K562 (cell line): Measurements from ENCODE around the gene DENND2A. TPM values are rescaled to one million over a fixed set of nuclear protein-coding genes. Genes with fewer than 3 reads are reported as not detected.

ENCODE experiments used
- ATAC-seq: fragments of 200-7000 bp; cut with Tn5 transposase; 3 replicates; pipeline ENCODE4 v1.9.1; 2020; ENCODE audit warnings: moderate library complexity
- BruUV-seq: library from RNA; stranded (reverse); fragments of 400-500 nt; replicated peaks from 2 replicates; lab custom pipeline; 2021; lab: Mats Ljungman, UMichigan
- CTCF ChIA-PET: fragments of 300-600 bp; formaldehyde crosslinking; extraction: SDS; loops from one replicate; lab custom pipeline; 2021; ENCODE audit warnings: low intra/inter-chr PET ratio; lab: Yijun Ruan, JAX
- POLR2A ChIA-PET: fragments of 300-600, 350-650 bp; sonication (Branson Sonifier 250); formaldehyde crosslinking; extraction: SDS; loops from one replicate; lab custom pipeline; 2021; ENCODE audit warnings: antibody characterized with exemption, inconsistent platforms; lab: Yijun Ruan, JAX
- DNase-seq, 4 experiments: peaks; one replicate each; pipeline versions ENCODE4 v3.0.0 to v3.0.0-alpha.2; 2011 to 2018; ENCODE audit warnings: low spot score in 3 of 4, mixed read lengths in 3 of 4; ENCODE audit errors: extremely low read depth in 1 of 4
- FAIRE-seq: peaks from 2 replicates; lab custom pipeline; 2011; peaks lifted over from hg19 to GRCh38; lab: Jason Lieb, UNC
- H2AFZ ChIP-seq: 2 replicates; pipeline ENCODE4 v1.6.0; 2011; ENCODE audit warnings: low read depth, low read length, control low read depth, inconsistent platforms
- H3K27ac ChIP-seq: fragments of 200-600 bp; 3 replicates; pipeline ENCODE4 v1.8.0; 2011; ENCODE audit warnings: low read depth, mild to moderate bottlenecking, control low read depth, inconsistent platforms, low read length, moderate library complexity, mixed read lengths; ENCODE audit errors: extremely low read depth
- H3K27me3 ChIP-seq, 2 experiments: fragments of 300-600 bp in 1 of 2; 2 replicates in 1 of 2; 3 replicates in 1 of 2; pipeline versions ENCODE4 v1.6.0 to v1.8.0; 2011; ENCODE audit warnings: inconsistent platforms in 2 of 2, low read length in 2 of 2, mild to moderate bottlenecking in 1 of 2, mixed read lengths in 1 of 2, moderate library complexity in 1 of 2; ENCODE audit not compliant: control insufficient read depth in 2 of 2, insufficient read depth in 2 of 2
- H3K36me3 ChIP-seq: fragments of 300-600 bp; 3 replicates; pipeline ENCODE4 v1.8.0; 2011; ENCODE audit warnings: mild to moderate bottlenecking, low read length, inconsistent platforms; ENCODE audit not compliant: control insufficient read depth, insufficient read depth
- H3K4me1 ChIP-seq, 2 experiments: fragments of 200-600 bp in 1 of 2; replicated peaks in 1 of 2; 2 replicates in 1 of 2; 3 replicates in 1 of 2; pipeline versions ENCODE4 v1.5.1 to v1.8.0; 2011; ENCODE audit warnings: inconsistent platforms in 2 of 2, low read length in 2 of 2, mild to moderate bottlenecking in 1 of 2, mixed read lengths in 1 of 2, moderate library complexity in 1 of 2; ENCODE audit not compliant: control insufficient read depth in 2 of 2, insufficient read depth in 2 of 2
- H3K4me2 ChIP-seq: 2 replicates; pipeline ENCODE4 v1.6.1; 2011; ENCODE audit warnings: low read length, control low read depth, inconsistent platforms, mixed read lengths; ENCODE audit not compliant: insufficient read depth
- H3K4me3 ChIP-seq: fragments of 200-600 bp; sonication (generic), shearing (Covaris generic); 2 replicates; pipeline ENCODE4 v1.5.1; 2016; ENCODE audit warnings: control low read depth, inconsistent platforms
- H3K79me2 ChIP-seq: fragments of 200-600 bp; 3 replicates; pipeline ENCODE4 v1.8.0; 2011; ENCODE audit warnings: low read length, inconsistent platforms; ENCODE audit not compliant: control insufficient read depth, insufficient read depth
- H3K9ac ChIP-seq, 2 experiments: 2 replicates each; pipeline versions ENCODE4 v1.6.0 to v1.6.1; 2011; ENCODE audit warnings: low read depth in 2 of 2, low read length in 2 of 2, control low read depth in 1 of 2, inconsistent platforms in 1 of 2, mild to moderate bottlenecking in 1 of 2, mixed read lengths in 1 of 2; ENCODE audit not compliant: insufficient read depth in 1 of 2
- H3K9me1 ChIP-seq: one replicate; pipeline ENCODE4 v1.6.0; 2011; ENCODE audit warnings: inconsistent platforms, mild to moderate bottlenecking, low read length, moderate library complexity; ENCODE audit not compliant: control insufficient read depth, insufficient read depth
- H3K9me3 ChIP-seq: replicated peaks from 2 replicates; pipeline ENCODE4 v1.5.1; 2011; ENCODE audit warnings: low read depth, low read length, inconsistent platforms; ENCODE audit not compliant: control insufficient read depth, insufficient read depth
- H4K20me1 ChIP-seq: replicated peaks from 2 replicates; pipeline ENCODE4 v1.6.1; 2011; ENCODE audit warnings: low read length, inconsistent platforms, mixed read lengths; ENCODE audit not compliant: control insufficient read depth, insufficient read depth
- CHD1 ChIP-seq: fragments of 200-600 bp; sonication (generic); IDR thresholded peaks from one replicate; pipeline ENCODE4 v1.6.1; 2012; ENCODE audit warnings: mild to moderate bottlenecking, moderate library complexity, low read length, inconsistent platforms
- HDAC1 ChIP-seq, 2 experiments: fragments of 450-650 bp; IDR thresholded peaks; 2 replicates each; pipeline ENCODE4 v1.6.1; 2016 to 2017; ENCODE audit warnings: inconsistent platforms in 1 of 2, mild to moderate bottlenecking in 1 of 2, moderate library complexity in 1 of 2
- HNRNPK ChIP-seq: fragments of 200-400 bp; formaldehyde crosslinking; IDR thresholded peaks from one replicate; pipeline ENCODE4 v1.6.1; 2018; ENCODE audit warnings: mild to moderate bottlenecking, low read depth, low read length; ENCODE audit not compliant: poor library complexity, severe bottlenecking
- LCOR ChIP-seq: sonication (generic); formaldehyde crosslinking; IDR thresholded peaks from 2 replicates; pipeline ENCODE4 v1.8.0; 2022; ENCODE audit warnings: mild to moderate bottlenecking, missing genetic modification reagents
- MBD1 ChIP-seq: fragments of 250-450 bp; sonication (Bioruptor Pico); IDR thresholded peaks from 2 replicates; pipeline ENCODE4 v1.8.0; 2022; ENCODE audit warnings: inconsistent platforms
- NFRKB ChIP-seq: fragments of 450-650 bp; IDR thresholded peaks from 2 replicates; pipeline ENCODE4 v1.6.1; 2016; ENCODE audit warnings: low read depth
- NRF1 ChIP-seq, 2 experiments: fragments of 450-650 bp; IDR thresholded peaks in 1 of 2; conservative IDR thresholded peaks in 1 of 2; 2 replicates each; pipeline ENCODE4 v1.6.1; 2014; ENCODE audit warnings: mild to moderate bottlenecking in 2 of 2
- RBM34 ChIP-seq: fragments of 200-400 bp; formaldehyde crosslinking; IDR thresholded peaks from 2 replicates; pipeline ENCODE4 v1.6.1; 2018; ENCODE audit warnings: low read length, borderline replicate concordance; ENCODE audit not compliant: insufficient read depth
- RFX5 ChIP-seq: IDR thresholded peaks from 2 replicates; pipeline ENCODE4 v1.6.1; 2011; ENCODE audit warnings: low read depth, mild to moderate bottlenecking, improper control_type of control experiment, low read length
- SRSF3 ChIP-seq: fragments of 200-400 bp; formaldehyde crosslinking; IDR thresholded peaks from 2 replicates; pipeline ENCODE4 v1.6.1; 2016; ENCODE audit warnings: mild to moderate bottlenecking, low read length, moderate library complexity; ENCODE audit not compliant: insufficient read depth
- TCFL5 ChIP-seq: fragments of 250-450 bp; sonication (Bioruptor Pico); conservative IDR thresholded peaks from 2 replicates; pipeline ENCODE4 v1.6.1; 2021; ENCODE audit warnings: mild to moderate bottlenecking, moderate library complexity, matching md5 sums
- WHSC1 ChIP-seq: IDR thresholded peaks from one replicate; pipeline ENCODE4 v1.6.1; 2012; ENCODE audit warnings: low read length, control low read depth, inconsistent platforms
- ZBTB34 ChIP-seq: fragments of 250-450 bp; sonication (Bioruptor Pico); IDR thresholded peaks from 2 replicates; pipeline ENCODE4 v1.8.0; 2021; ENCODE audit warnings: mild to moderate bottlenecking, moderate library complexity
- ZNF408 ChIP-seq: fragments of 250-450 bp; sonication (Bioruptor Pico); IDR thresholded peaks from 2 replicates; pipeline ENCODE4 v1.4.0; 2020; ENCODE audit warnings: low read depth, mild to moderate bottlenecking, moderate library complexity
- WGBS: fragments of 100-300 bp; shearing (Covaris generic); methylation state at CpG from one replicate; pipeline ENCODE4 v1.1.6; 2016; ENCODE audit warnings: low coverage, mixed read lengths; ENCODE audit not compliant: insufficient coverage; ENCODE audit errors: missing lambda C conversion rate; 5-methylcytosine and 5-hydroxymethylcytosine counted together
- in situ Hi-C: fragments of 300-500 bp; cut with MboI; formaldehyde crosslinking; loops from 4 replicates; pipeline ENCODE4 v1.15.0; 2018; ENCODE audit warnings: inconsistent platforms, mixed read lengths
- intact Hi-C: fragments of 100-400 bp; cut with micrococcal nuclease; formaldehyde crosslinking; loops from 2 replicates; pipeline ENCODE4 v1.14.2; 2022
- polyA plus RNA-seq, 8 experiments: library from polyadenylated mRNA; depleted of rRNA in 4 of 8; stranded (reverse) in 5 of 8; unstranded in 3 of 8; fragments of >200 nt; fragmentation: Nextera tagmentation in 2 of 8; fragmentation: Illumina TruSeq in 1 of 8; extraction: Ambion mirVana in 2 of 8; extraction: Trizol in 1 of 8; gene quantifications; 2 replicates each; pipeline versions ENCODE4 v1.2.1 to v1.2.3, GENCODE V29; 2011 to 2014; ENCODE audit warnings: inconsistent platforms in 1 of 8, missing spikeins in 1 of 8
- total RNA-seq, 7 experiments: library from RNA; depleted of rRNA in 6 of 7; stranded (reverse); fragments of >200 nt in 6 of 7; fragmentation: Illumina TruSeq in 2 of 7; extraction: Trizol in 2 of 7; gene quantifications; 2 replicates each; pipeline versions ENCODE4 v1.2.1 to v1.2.3, GENCODE V29; 2011 to 2021; ENCODE audit warnings: low replicate concordance in 1 of 7
- TF ChIP-seq, protein P1 (sequence below): fragments of 250-450 bp; sonication (Bioruptor Pico); IDR thresholded peaks from 2 replicates; pipeline ENCODE4 v1.4.0; 2020; ENCODE audit warnings: mild to moderate bottlenecking, moderate library complexity

The DENND2A gene
- total and polyA plus RNA-seq, 9 of the 15 experiments (the other 6 are each of a cell fraction or from before 2014, with no cell fraction given): not detected

DNA sequence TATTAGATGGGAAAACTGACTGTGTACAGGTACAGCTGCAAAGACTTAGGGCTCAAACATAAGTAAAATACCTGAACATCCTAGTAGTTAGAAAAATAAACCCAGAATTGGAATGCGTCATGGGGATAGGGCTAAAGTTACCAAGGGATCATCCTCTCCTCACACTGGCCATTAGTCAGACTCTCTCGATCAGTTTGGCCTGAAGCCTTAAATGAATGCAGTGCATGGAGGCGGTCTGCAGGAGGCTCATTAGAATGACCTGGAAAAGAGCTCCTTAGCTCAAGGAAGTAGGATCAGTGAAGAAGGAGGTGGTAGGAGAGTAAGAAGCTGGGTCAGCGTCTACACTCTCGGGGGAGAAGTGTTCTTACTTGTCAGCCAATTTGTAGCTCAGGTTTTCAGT, 35.3 kb downstream of the DENND2A start:
- in situ Hi-C loops: no loop called here
- TF ChIP-seq WHSC1 (no peak), RFX5 (no peak), RBM34 (no peak), HNRNPK (no peak), CHD1 (no peak), ZBTB34 (CRISPR knock-in tag) (no peak), LCOR (CRISPR knock-in tag) (no peak), NFRKB (no peak), TCFL5 (CRISPR knock-in tag) (no peak), ZNF408 (CRISPR knock-in tag) (no peak), NRF1 (conservative IDR thresholded peaks at IDR 0.05 in 1 of 2, IDR thresholded peaks at IDR 0.05 in 1 of 2) (no peak), SRSF3 (no peak), HDAC1 (IDR thresholded peaks at IDR 0.05) (no peak), MBD1 (CRISPR knock-in tag) (no peak)
- TF ChIP-seq, protein P1, sequence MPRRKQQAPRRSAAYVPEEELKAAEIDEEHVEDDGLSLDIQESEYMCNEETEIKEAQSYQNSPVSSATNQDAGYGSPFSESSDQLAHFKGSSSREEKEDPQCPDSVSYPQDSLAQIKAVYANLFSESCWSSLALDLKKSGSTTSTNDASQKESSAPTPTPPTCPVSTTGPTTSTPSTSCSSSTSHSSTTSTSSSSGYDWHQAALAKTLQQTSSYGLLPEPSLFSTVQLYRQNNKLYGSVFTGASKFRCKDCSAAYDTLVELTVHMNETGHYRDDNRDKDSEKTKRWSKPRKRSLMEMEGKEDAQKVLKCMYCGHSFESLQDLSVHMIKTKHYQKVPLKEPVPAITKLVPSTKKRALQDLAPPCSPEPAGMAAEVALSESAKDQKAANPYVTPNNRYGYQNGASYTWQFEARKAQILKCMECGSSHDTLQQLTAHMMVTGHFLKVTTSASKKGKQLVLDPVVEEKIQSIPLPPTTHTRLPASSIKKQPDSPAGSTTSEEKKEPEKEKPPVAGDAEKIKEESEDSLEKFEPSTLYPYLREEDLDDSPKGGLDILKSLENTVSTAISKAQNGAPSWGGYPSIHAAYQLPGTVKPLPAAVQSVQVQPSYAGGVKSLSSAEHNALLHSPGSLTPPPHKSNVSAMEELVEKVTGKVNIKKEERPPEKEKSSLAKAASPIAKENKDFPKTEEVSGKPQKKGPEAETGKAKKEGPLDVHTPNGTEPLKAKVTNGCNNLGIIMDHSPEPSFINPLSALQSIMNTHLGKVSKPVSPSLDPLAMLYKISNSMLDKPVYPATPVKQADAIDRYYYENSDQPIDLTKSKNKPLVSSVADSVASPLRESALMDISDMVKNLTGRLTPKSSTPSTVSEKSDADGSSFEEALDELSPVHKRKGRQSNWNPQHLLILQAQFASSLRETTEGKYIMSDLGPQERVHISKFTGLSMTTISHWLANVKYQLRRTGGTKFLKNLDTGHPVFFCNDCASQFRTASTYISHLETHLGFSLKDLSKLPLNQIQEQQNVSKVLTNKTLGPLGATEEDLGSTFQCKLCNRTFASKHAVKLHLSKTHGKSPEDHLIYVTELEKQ: no peak

More for the DNA sequence above, 35.3 kb downstream of the DENND2A start:
- ChIA-PET POLR2A (interaction anchor here (0.6 to 1.3 kb wide), 2 partner anchors 12 to 878 kb away, joined by 3 to 4 read pairs; no protein-coding TSS in a partner anchor), CTCF (no interaction called here)
- DNase-seq: no peak
- intact Hi-C loops: no loop called here
- BruUV-seq: no TSS peak
- H2AFZ ChIP-seq: no peak overlapping the region
- WGBS: under 1% methylated on average over 5 of the region's 5 CpGs
- H4K20me1 ChIP-seq: 0 out of 2 replicates have a peak, but pooled peaks cover 9% of the 10 kb centered on the region
- H3K79me2 ChIP-seq: no peaks in the 10 kb centered on the region
- no peak overlapping the region for H3K4me3 ChIP-seq
- H3K9me1 ChIP-seq: no peaks in the 10 kb centered on the region
- H3K9ac ChIP-seq: no peak overlapping the region
- H3K4me1 ChIP-seq: no peaks in the 10 kb centered on the region
- no peaks in the 10 kb centered on the region for H3K9me3 ChIP-seq
- H3K36me3 ChIP-seq: no peaks in the 10 kb centered on the region
- H3K27ac ChIP-seq: no peak overlapping the region
- peak; percentile 66 for ATAC-seq
- H3K27me3 ChIP-seq: peaks cover 67 to 81% of the 10 kb centered on the region in 2 experiments
- H3K4me2 ChIP-seq: no peak overlapping the region
- no peak for FAIRE-seq
